Measurements from ENCODE around the gene SLC22A14. TPM values are rescaled to one million over a fixed set of nuclear protein-coding genes. Genes with fewer than 3 reads are reported as not detected.
"Not testable (repeated sequence)": the region's sequence is repeated elsewhere in the genome, so short reads cannot be mapped to it uniquely, and the experiment has no call there.

The SLC22A14 gene, protein sequence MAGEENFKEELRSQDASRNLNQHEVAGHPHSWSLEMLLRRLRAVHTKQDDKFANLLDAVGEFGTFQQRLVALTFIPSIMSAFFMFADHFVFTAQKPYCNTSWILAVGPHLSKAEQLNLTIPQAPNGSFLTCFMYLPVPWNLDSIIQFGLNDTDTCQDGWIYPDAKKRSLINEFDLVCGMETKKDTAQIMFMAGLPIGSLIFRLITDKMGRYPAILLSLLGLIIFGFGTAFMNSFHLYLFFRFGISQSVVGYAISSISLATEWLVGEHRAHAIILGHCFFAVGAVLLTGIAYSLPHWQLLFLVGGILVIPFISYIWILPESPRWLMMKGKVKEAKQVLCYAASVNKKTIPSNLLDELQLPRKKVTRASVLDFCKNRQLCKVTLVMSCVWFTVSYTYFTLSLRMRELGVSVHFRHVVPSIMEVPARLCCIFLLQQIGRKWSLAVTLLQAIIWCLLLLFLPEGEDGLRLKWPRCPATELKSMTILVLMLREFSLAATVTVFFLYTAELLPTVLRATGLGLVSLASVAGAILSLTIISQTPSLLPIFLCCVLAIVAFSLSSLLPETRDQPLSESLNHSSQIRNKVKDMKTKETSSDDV
- total RNA-seq = under 0.01 TPM

DNA sequence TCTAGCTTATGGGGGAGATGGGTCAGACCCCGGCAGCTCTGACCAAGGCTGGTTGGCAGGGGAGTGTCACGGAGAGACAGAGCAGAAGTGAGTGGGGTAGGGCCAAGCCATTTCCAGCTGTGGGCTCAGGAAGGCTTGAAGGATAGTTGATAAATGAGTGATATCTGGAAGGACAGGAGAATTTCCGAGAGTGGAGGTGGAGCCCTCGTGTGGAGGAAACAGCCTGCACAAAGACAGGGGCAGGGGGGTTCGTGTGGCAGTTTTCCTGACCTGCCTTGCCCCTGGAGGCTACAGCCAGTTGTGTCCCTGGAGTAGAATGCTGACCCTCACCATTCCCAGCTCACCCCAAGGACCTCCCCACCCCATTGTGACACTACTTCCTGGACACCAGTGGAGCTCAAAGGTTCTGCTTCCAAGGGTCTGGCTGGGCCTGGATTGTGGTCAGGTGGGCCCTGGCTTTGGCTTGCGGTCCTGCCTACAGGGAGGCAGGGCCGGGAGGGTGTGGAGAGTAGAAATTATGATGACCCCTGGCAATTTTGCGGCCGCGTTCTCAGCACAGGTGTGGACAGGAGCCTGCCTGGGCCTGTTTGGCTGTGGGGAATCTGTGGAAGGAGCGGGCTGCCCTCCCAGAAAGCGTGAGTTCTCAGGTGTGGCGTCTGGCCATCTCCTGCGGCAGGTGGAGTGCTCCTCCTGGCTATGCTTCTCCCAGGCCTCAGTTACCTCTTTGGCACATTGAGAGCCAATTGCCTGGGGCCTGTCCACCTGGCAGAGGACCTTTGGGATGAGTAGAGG lies at the start of gene SLC22A14:
Gene SLC22A14, plus strand, starts transcription at position 400 of the 792 bp plus-strand sequence. CDS start 23,733 bp downstream, outside the sequence.
- no peak for FAIRE-seq
- DNase-seq (ENCODE audit: low spot score in 2 of 2) = no peak

DNA sequence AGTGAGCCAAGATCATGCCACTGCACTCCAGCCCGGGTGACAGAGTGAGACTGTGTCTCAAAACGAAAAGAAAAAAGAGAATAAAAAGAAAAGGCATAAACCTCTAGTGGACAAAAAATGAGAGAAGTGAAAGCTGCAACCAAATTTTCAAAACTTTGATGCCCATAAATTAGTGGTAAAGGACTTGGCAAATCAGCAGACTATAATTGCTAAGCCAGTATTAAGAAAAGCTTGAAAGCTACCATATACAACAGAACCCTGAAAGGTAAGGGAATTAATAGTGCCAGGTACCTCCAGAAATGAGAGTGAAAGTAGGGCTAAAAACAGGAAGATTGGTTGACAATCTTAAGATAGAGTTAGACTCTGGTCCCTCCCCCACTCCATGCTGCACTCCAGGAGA lies 49.4 kb upstream of the SLC22A14 start:
- DNase-seq (ENCODE audit: low spot score in 2 of 2) (no peak), FAIRE-seq (no peak)

DNA sequence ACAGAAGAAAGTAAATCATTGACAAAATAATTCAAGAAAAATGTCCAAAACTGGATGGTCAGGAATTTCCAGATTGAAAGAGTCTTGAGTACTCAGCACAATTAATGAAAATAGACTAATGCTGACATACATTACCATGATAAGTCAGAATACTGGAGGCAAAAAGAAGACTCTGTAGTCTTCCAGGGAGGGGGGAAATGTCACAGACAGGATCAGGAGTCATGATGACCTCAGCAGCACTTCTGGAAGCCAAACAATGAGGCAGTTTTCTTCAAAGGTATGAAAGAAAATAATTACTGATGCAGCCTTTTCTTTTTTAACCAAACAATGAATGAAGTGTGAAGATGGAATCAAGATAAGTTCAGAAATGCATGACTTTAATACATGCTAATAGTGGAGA lies 46.6 kb upstream of the SLC22A14 start:
- no peak for DNase-seq (ENCODE audit: low spot score in 2 of 2)

GRCh38 chr3:38238416-38239008 lies 43.6 kb upstream of the SLC22A14 start:
- FAIRE-seq (no peak), DNase-seq (ENCODE audit: low spot score in 2 of 2) (no peak)

More for the DNA sequence above, 46.6 kb upstream of the SLC22A14 start:
- no peak for FAIRE-seq

DNA sequence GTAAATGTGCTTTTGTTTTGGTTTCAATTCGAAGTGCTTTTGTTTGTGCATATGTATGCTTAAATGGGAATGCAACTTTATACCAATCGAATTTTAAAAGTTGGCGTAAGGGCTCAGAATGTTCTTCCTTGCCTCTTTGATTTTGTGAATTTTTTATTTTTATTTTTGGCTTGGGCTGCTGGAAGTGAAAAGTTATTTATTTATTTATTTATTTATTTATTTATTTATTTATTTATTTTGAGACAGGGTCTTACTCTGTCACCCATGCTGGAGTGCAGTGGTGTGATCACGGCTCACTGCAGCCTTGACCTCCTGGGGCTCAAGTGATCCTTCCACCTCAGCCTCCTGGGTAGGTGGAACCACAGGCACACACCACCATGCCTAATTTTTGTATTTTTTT lies 39.3 kb upstream of the SLC22A14 start:
- not testable (repeated sequence) for DNase-seq (ENCODE audit: low spot score in 2 of 2); FAIRE-seq

DNA sequence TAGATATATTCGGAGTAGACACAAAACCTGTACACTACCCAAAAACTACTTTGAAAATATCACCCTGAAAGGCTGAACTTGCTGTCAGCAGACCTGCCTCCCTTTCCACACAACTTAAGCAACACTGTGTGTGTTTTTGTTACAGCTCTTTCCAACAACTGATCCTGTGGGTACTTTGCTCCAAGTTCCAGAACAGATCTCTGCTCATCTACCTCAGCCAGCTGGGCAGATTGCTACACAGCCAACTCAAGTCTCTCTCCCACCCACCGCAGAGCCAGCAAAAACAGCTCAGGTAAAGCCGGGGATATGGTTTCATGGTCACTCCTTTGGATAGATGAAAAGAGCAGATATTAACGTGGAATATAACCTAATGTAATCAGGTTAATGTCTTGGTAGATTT lies 36.2 kb upstream of the SLC22A14 start:
- DNase-seq (ENCODE audit: low spot score in 2 of 2) (no peak), FAIRE-seq (no peak)

DNA sequence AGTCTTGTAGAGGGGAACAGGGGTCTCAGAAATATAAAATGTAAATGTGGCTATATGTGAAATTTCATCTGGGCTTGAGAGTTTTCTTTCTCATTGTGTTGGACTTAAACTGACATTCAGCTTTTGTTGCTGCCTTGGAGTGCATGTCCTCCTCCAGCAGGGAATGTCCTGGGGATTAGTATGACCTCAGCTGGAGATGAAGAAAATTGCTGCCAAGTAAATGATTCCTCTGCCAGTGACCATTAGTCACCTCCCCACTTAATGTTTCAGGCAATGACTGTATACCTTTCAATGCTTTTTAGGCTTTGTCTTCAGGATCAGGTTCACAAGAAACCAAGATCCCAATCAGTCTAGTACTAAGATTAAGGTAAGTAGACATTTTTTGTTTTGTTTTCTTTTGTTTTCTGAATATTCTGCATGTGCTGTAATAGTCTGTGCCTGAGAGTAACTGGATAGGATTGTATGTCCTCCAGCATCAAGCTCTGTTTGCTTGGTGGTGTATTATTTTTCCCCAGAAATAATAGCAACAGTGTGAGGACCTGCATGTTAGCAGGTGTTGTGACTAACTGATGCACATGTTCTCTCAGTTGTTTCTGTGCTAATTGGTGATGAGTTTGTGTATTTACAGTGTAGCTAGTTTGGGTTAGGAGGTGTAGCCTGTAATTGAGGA lies 34.6 kb upstream of the SLC22A14 start:
- DNase-seq (ENCODE audit: low spot score in 2 of 2) (no peak), FAIRE-seq (no peak)

GRCh38 chr3:38250198-38250597 lies 31.9 kb upstream of the SLC22A14 start:
- FAIRE-seq (no peak), DNase-seq (ENCODE audit: low spot score in 2 of 2) (no peak)

DNA sequence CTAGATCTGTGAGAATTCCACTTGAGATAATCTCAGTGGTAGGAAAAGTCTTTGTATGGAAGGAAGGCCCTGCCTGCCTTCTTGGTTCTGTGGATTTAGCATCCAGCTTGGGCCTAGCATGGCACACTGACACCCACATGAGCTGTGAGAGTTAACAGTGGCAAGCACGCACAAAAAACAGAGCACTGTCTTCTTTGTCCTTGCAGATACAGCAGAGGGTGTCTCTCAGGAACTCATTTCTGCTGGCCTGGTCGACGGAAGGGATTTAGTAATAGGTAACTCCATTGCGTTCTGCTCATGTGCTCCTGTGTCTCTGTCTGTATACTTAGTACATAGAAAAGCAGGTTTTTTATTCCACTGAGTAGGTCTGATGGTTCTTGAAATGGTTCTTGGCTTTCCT lies 30.9 kb upstream of the SLC22A14 start:
- DNase-seq (ENCODE audit: low spot score in 2 of 2) (no peak), FAIRE-seq (no peak)

GRCh38 chr3:38253704-38254103 lies 28.4 kb upstream of the SLC22A14 start:
- FAIRE-seq = no peak
- DNase-seq (ENCODE audit: low spot score in 2 of 2) = no peak

GRCh38 chr3:38254872-38255271 lies 27.2 kb upstream of the SLC22A14 start:
- DNase-seq (ENCODE audit: low spot score in 2 of 2) (no peak), FAIRE-seq (no peak)

DNA sequence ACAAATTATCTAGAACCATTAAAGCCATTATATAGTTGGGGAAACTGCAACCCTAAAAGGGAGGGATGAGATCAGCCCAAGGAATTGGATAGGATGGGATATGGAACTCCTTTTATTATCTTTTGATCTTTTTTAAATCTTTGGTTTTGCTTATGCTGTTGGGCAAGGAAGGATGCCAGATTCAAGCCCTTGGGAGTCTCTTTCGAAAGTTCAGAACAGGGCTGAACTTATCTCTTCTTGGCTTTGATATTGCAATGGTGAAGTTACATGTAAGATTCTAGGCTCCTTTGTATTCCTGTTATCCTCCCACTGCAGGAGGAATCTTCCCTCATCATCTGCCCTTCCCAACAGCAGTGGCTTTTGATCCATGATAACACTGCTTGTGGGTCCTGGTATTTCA lies 26.5 kb upstream of the SLC22A14 start:
- DNase-seq (ENCODE audit: low spot score in 2 of 2) (no peak), FAIRE-seq (no peak)

GRCh38 chr3:38257583-38257982 lies 24.5 kb upstream of the SLC22A14 start:
- DNase-seq (ENCODE audit: low spot score in 2 of 2) (no peak), FAIRE-seq (no peak)

DNA sequence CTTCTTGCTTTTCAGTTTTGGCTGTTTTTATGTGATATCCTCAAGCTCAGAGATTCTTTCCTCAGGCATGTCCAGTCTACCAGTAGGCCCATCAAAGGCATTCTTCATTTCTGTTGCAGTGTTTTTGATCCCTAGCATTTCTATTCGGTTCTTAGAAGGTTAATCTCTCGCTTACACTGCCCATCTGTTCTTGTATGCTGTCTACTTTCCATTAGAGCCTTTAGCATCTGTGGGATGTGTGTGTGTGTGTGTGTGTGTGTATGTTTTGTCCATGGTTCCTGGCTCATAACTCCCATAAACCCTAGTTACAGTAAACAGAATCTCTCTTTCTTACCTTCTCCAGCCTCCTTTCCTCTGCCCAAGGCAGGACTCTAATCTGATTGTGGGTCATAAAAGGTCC lies 21.6 kb upstream of the SLC22A14 start:
- no peak for FAIRE-seq
- no peak for DNase-seq (ENCODE audit: low spot score in 2 of 2)

GRCh38 chr3:38264353-38264771 lies 17.7 kb upstream of the SLC22A14 start:
- DNase-seq (ENCODE audit: low spot score in 2 of 2) = no peak
- FAIRE-seq = no peak

- FAIRE-seq = no peak
- DNase-seq (ENCODE audit: low spot score in 2 of 2) = no peak
These were observed 17.3 kb upstream of the SLC22A14 start for GRCh38 chr3:38264779-38265178.

GRCh38 chr3:38265604-38266307 lies 16.3 kb upstream of the SLC22A14 start, which contains the start of gene SLC22A13:
SLC22A13 (plus strand) TSS chr3:38265812; CDS start chr3:38265861, 49 bp downstream.
- FAIRE-seq (no peak), DNase-seq (ENCODE audit: low spot score in 2 of 2) (no peak)

DNA sequence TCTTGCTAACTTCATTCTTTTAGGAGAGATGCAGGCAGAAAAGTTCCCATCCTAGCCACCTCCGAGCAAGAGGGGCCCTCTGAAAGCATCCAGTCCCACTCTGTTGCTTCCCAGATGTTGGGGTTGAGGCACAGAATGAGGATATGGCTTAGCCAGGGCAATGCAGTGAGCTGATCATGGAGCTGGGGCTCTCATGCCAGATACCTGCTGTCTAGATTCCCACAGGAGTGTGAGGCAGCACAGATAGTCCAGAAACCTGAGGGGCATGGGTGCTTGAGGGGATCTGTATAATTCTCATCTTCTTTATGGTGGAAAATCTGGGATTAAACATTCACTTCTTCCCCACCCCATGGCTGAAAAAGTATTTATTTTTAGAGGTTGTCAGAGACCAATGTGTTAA lies 15.3 kb upstream of the SLC22A14 start:
- no peak for FAIRE-seq
- no peak for DNase-seq (ENCODE audit: low spot score in 2 of 2)

DNA sequence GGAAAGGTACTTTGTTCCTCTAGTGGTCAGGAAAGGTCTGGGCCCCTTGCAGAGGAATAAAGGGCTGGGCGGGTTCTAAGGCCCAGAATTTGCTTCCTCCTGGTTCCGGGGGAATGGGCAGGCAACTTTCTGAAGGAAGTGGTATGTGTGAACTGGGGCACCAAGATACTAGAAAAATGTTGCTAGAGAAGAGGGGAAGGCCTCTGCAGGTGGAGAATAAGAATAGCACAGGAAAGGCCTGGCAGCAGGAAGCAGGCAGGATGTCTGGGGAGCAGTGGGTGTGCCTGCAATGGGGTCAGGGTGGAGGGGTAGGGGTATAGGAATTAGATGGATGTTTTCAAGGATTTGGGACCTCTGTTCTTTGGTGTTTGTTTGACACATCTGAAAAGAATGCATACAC lies 14.4 kb upstream of the SLC22A14 start:
- no peak for FAIRE-seq
- DNase-seq (ENCODE audit: low spot score in 2 of 2) = no peak

DNA sequence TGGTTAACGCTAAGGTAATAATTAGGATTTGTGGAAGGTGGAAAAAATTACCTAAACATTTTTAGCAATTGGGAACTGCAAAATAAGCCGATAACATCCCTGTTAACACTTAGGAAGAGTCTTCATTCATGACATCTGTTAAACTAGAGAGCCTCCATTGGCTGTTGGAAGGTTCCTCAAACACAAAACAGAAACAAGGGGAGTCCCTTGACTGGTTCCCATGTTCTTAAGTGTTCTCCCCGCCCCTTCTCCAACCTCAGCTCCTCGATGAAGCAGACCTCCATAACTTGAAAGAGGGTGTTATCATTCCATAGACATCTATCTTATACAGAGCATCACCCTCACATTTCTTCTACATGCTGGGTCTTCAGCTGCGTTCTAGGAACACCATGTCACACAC lies 14.0 kb upstream of the SLC22A14 start:
- no peak for FAIRE-seq

More for the DNA sequence above, 14.0 kb upstream of the SLC22A14 start:
- no peak for DNase-seq (ENCODE audit: low spot score in 2 of 2)
